K562 (cell line): Measurements from ENCODE around the gene CNPY4. TPM values are rescaled to one million over a fixed set of nuclear protein-coding genes. Genes with fewer than 3 reads are reported as not detected.

ENCODE experiments used
- BACH1 ChIP-seq: fragments of 200-800 bp; sonication (Bioruptor generic); IDR thresholded peaks from 2 replicates; pipeline ENCODE4 v1.6.1; 2016; ENCODE audit warnings: missing genetic modification characterization, missing compliant biosample characterization
- FOXM1 ChIP-seq, 2 experiments: fragments of 450-650 bp in 1 of 2; sonication (generic) in 1 of 2; formaldehyde crosslinking in 1 of 2; IDR thresholded peaks; 2 replicates each; pipeline versions ENCODE4 v1.6.1 to v1.9.0; 2017 to 2022; ENCODE audit warnings: low read depth in 2 of 2, mild to moderate bottlenecking in 2 of 2, missing genetic modification reagents in 1 of 2, moderate library complexity in 1 of 2
- ILK ChIP-seq: fragments of 450-650 bp; IDR thresholded peaks from 2 replicates; pipeline ENCODE4 v1.6.1; 2016; ENCODE audit warnings: missing genetic modification characterization, low read depth, mild to moderate bottlenecking, missing compliant biosample characterization, moderate library complexity, borderline replicate concordance
- KLF10 ChIP-seq: fragments of 250-450 bp; sonication (Bioruptor Pico); IDR thresholded peaks from 2 replicates; pipeline ENCODE4 v1.6.1; 2021; ENCODE audit warnings: matching md5 sums
- PBX2 ChIP-seq, 2 experiments: IDR thresholded peaks in 1 of 2; conservative IDR thresholded peaks in 1 of 2; 2 replicates each; pipeline ENCODE4 v1.6.1; 2016; ENCODE audit warnings: low read depth in 2 of 2, mild to moderate bottlenecking in 1 of 2, missing compliant biosample characterization in 1 of 2, missing genetic modification characterization in 1 of 2, moderate library complexity in 1 of 2
- ZBTB8A ChIP-seq: fragments of 450-650 bp; IDR thresholded peaks from 2 replicates; pipeline ENCODE4 v1.6.1; 2018; ENCODE audit warnings: mild to moderate bottlenecking, moderate library complexity; ENCODE audit not compliant: partially characterized antibody
- ZFP36 ChIP-seq: fragments of 150-350 bp; IDR thresholded peaks from 2 replicates; pipeline ENCODE4 v1.6.1; 2018; ENCODE audit warnings: low read length, low read depth; ENCODE audit not compliant: partially characterized antibody
- ZNF318 ChIP-seq, 2 experiments: fragments of 450-650 bp; IDR thresholded peaks; 2 replicates each; pipeline ENCODE4 v1.6.1; 2016; ENCODE audit warnings: mild to moderate bottlenecking in 2 of 2, borderline replicate concordance in 1 of 2, low read depth in 1 of 2, moderate library complexity in 1 of 2
- polyA plus RNA-seq, 8 experiments: library from polyadenylated mRNA; depleted of rRNA in 4 of 8; stranded (reverse) in 5 of 8; unstranded in 3 of 8; fragments of >200 nt; fragmentation: Nextera tagmentation in 2 of 8; fragmentation: Illumina TruSeq in 1 of 8; extraction: Ambion mirVana in 2 of 8; extraction: Trizol in 1 of 8; gene quantifications; 2 replicates each; pipeline versions ENCODE4 v1.2.1 to v1.2.3, GENCODE V29; 2011 to 2014; ENCODE audit warnings: inconsistent platforms in 1 of 8, missing spikeins in 1 of 8
- total RNA-seq, 7 experiments: library from RNA; depleted of rRNA in 6 of 7; stranded (reverse); fragments of >200 nt in 6 of 7; fragmentation: Illumina TruSeq in 2 of 7; extraction: Trizol in 2 of 7; gene quantifications; 2 replicates each; pipeline versions ENCODE4 v1.2.1 to v1.2.3, GENCODE V29; 2011 to 2021; ENCODE audit warnings: low replicate concordance in 1 of 7
- TF ChIP-seq, protein P1 (sequence below), 2 experiments: IDR thresholded peaks; 2 replicates each; pipeline ENCODE4 v1.6.1; 2012; ENCODE audit warnings: improper control_type of control experiment in 2 of 2, low read depth in 2 of 2, low read length in 2 of 2, borderline replicate concordance in 1 of 2

CNPY4 gene
- total and polyA plus RNA-seq, 9 of the 15 experiments (the other 6 are each of a cell fraction or from before 2014, with no cell fraction given): 1.9 to 11.2 (median 7.0) TPM

- TF ChIP-seq ZNF318 (IDR thresholded peaks at IDR 0.05; ENCODE audit: borderline replicate concordance in 1 of 2, low read depth in 1 of 2): no peak
- no peak for TF ChIP-seq FOXM1 (IDR thresholded peaks at IDR 0.05; ENCODE audit: low read depth)
- TF ChIP-seq FOXM1 (CRISPR knock-in tag; IDR thresholded peaks at IDR 0.05; ENCODE audit: low read depth): no peak; the same call in 1 of the 2 replicates
- no peak for TF ChIP-seq ZFP36
- no peak for TF ChIP-seq PBX2 (CRISPR knock-in tag; IDR thresholded peaks at IDR 0.05; ENCODE audit: low read depth)
- no peak for TF ChIP-seq PBX2 (tag; conservative IDR thresholded peaks at IDR 0.05; ENCODE audit: low read depth)
- no peak for TF ChIP-seq ZBTB8A
- TF ChIP-seq, protein P1, sequence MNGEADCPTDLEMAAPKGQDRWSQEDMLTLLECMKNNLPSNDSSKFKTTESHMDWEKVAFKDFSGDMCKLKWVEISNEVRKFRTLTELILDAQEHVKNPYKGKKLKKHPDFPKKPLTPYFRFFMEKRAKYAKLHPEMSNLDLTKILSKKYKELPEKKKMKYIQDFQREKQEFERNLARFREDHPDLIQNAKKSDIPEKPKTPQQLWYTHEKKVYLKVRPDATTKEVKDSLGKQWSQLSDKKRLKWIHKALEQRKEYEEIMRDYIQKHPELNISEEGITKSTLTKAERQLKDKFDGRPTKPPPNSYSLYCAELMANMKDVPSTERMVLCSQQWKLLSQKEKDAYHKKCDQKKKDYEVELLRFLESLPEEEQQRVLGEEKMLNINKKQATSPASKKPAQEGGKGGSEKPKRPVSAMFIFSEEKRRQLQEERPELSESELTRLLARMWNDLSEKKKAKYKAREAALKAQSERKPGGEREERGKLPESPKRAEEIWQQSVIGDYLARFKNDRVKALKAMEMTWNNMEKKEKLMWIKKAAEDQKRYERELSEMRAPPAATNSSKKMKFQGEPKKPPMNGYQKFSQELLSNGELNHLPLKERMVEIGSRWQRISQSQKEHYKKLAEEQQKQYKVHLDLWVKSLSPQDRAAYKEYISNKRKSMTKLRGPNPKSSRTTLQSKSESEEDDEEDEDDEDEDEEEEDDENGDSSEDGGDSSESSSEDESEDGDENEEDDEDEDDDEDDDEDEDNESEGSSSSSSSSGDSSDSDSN (IDR thresholded peaks at IDR 0.05; ENCODE audit: borderline replicate concordance in 1 of 2, low read depth in 2 of 2, low read length in 2 of 2): no peak
- TF ChIP-seq KLF10: no peak
- no peak for TF ChIP-seq ILK (tag)
- TF ChIP-seq BACH1 (tag): no peak
Observed at GRCh38 chr7:100088621-100089457, 30.6 kb upstream of the CNPY4 start, which contains the start of gene COPS6 (continued).
